HepG2 (cell line): ENCODE results near the gene DCTN3. TPM values are rescaled to one million over a fixed set of nuclear protein-coding genes. Genes with fewer than 3 reads are reported as not detected.
A peak's percentile ranks its signal among the peaks of the same experiment; 100 is the strongest.

ENCODE experiments used
- CHD4 ChIP-seq: fragments of 200-600 bp; sonication (generic); IDR thresholded peaks from 2 replicates; pipeline ENCODE4 v1.7.0; 2017; ENCODE audit warnings: mild to moderate bottlenecking, low read length, borderline replicate concordance
- FOXK1 ChIP-seq: sonication (generic); formaldehyde crosslinking; IDR thresholded peaks from 2 replicates; pipeline ENCODE4 v1.4.0; 2020; ENCODE audit warnings: low read depth, missing genetic modification reagents, borderline replicate concordance
- JUND ChIP-seq: sonication (generic); formaldehyde crosslinking; IDR thresholded peaks from 2 replicates; pipeline ENCODE4 v1.8.0; 2022; ENCODE audit warnings: mild to moderate bottlenecking, missing genetic modification reagents
- KDM1A ChIP-seq: IDR thresholded peaks from 2 replicates; pipeline ENCODE4 v1.6.1; 2016; ENCODE audit warnings: missing compliant biosample characterization
- SIN3B ChIP-seq: fragments of 150-350 bp; IDR thresholded peaks from 2 replicates; pipeline ENCODE4 v1.6.1; 2014; ENCODE audit warnings: low read length
- SP1 ChIP-seq, 2 experiments: fragments of 450-650 bp in 1 of 2; sonication (generic) in 1 of 2; formaldehyde crosslinking in 1 of 2; IDR thresholded peaks; 2 replicates each; pipeline versions ENCODE4 v1.4.0 to v1.6.1; 2016 to 2020; ENCODE audit warnings: missing genetic modification reagents in 1 of 2
- SRF ChIP-seq: IDR thresholded peaks from 2 replicates; pipeline ENCODE4 v1.6.1; 2011; ENCODE audit warnings: mild to moderate bottlenecking, low read depth, low read length, moderate library complexity
- TBX2 ChIP-seq: sonication (generic); formaldehyde crosslinking; IDR thresholded peaks from 2 replicates; pipeline ENCODE4 v1.5.0; 2020; ENCODE audit warnings: missing genetic modification reagents, mild to moderate bottlenecking, borderline replicate concordance
- ZNF20 ChIP-seq: sonication (generic); formaldehyde crosslinking; IDR thresholded peaks from 2 replicates; pipeline ENCODE4 v1.4.0; 2020; ENCODE audit warnings: mild to moderate bottlenecking, moderate library complexity, missing genetic modification reagents
- ZNF446 ChIP-seq: sonication (generic); formaldehyde crosslinking; IDR thresholded peaks from 2 replicates; pipeline ENCODE4 v1.5.0; 2020; ENCODE audit warnings: mild to moderate bottlenecking, missing genetic modification reagents
- ZNF543 ChIP-seq: sonication (generic); formaldehyde crosslinking; IDR thresholded peaks from 2 replicates; pipeline ENCODE4 v1.4.0; 2020; ENCODE audit warnings: mild to moderate bottlenecking, missing genetic modification reagents
- ZNF746 ChIP-seq: sonication (generic); formaldehyde crosslinking; IDR thresholded peaks from 2 replicates; pipeline ENCODE4 v1.8.0; 2022; ENCODE audit warnings: mild to moderate bottlenecking, missing genetic modification reagents
- polyA plus RNA-seq, 8 experiments: library from polyadenylated mRNA; depleted of rRNA in 3 of 8; stranded (reverse) in 7 of 8; unstranded in 1 of 8; fragments of >200 nt; fragmentation: Illumina TruSeq in 4 of 8; extraction: Trizol in 4 of 8; gene quantifications; 2 replicates each; pipeline versions ENCODE4 v1.2.1 to v1.2.3, GENCODE V29; 2011 to 2016; ENCODE audit warnings: low read depth in 4 of 8, missing spikeins in 1 of 8, mixed read lengths in 1 of 8; ENCODE audit not compliant: insufficient read depth in 1 of 8
- total RNA-seq, 5 experiments: library from RNA; depleted of rRNA; stranded (reverse); fragments of >200 nt; fragmentation: Illumina TruSeq; extraction: Trizol; gene quantifications; 2 replicates each; pipeline ENCODE4 v1.2.3, GENCODE V29; 2016; ENCODE audit warnings: low read depth in 1 of 5
- TF ChIP-seq, protein P1 (sequence below): sonication (generic); formaldehyde crosslinking; IDR thresholded peaks from 2 replicates; pipeline ENCODE4 v1.4.0; 2020; ENCODE audit warnings: mild to moderate bottlenecking, missing genetic modification reagents
- TF ChIP-seq, protein P2 (sequence below): sonication (generic); formaldehyde crosslinking; IDR thresholded peaks from 2 replicates; pipeline ENCODE4 v1.5.1; 2020; ENCODE audit warnings: missing genetic modification reagents, mild to moderate bottlenecking, borderline replicate concordance
- TF ChIP-seq, protein P3 (sequence below): sonication (generic); formaldehyde crosslinking; IDR thresholded peaks from 2 replicates; pipeline ENCODE4 v1.5.1; 2020; ENCODE audit warnings: missing genetic modification reagents, mild to moderate bottlenecking, borderline replicate concordance
- TF ChIP-seq, protein P4 (sequence below): sonication (generic); formaldehyde crosslinking; IDR thresholded peaks from 2 replicates; pipeline ENCODE4 v1.8.0; 2022; ENCODE audit warnings: mild to moderate bottlenecking, missing genetic modification reagents, moderate library complexity
- TF ChIP-seq, protein P5 (sequence below): IDR thresholded peaks from 2 replicates; pipeline ENCODE4 v1.6.1; 2012; ENCODE audit warnings: low read depth, low read length, improper control_type of control experiment

Gene DCTN3
- total and polyA plus RNA-seq, 2 of the 13 experiments (the other 11 are each of a cell fraction or from before 2014, with no cell fraction given): 27.4 to 34.5 TPM

DNA sequence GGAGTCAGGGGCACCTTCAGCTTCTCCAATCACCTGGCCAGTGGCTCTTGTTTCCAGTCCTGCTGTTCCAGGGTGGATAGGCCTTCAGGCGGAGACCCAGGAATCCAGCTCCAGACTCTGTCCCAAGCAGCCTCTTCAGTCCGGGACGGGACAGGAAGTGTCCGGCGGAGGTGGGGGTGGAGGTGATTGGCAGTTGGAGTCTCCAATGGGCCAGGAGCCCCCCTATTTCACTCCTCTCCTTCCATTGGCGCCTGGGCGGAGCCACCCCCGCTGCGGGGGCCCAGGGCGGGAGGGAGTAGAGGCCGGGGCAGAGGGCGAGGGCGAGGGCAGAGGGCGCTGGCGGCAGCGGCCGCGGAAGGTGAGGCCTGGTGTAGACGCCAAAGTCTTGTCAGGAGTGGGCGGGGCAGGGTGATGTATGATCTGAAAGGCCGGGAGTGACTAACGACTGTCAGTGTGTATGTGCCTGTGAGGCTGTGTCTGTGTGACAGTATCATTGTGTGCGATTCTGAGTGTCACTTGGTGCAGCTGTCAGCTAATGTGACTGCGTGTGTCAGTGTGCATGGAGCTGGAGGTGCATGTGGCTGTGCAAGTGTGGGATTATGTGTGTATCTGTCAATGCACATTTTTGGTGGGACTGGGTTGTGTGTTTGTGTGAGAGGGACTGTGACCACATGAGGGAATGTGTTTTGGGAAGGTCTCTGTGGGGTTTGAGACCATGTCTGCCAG lies 31.7 kb upstream of the DCTN3 start, which contains the start of gene IL11RA (continued):
- TF ChIP-seq, protein P1, sequence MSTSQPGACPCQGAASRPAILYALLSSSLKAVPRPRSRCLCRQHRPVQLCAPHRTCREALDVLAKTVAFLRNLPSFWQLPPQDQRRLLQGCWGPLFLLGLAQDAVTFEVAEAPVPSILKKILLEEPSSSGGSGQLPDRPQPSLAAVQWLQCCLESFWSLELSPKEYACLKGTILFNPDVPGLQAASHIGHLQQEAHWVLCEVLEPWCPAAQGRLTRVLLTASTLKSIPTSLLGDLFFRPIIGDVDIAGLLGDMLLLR: no peak
- TF ChIP-seq CHD4 (no peak), ZNF746 (CRISPR knock-in tag) (peak; percentile 77; the same call in 1 of the 2 replicates), TBX2 (peak; percentile 75), FOXK1 (CRISPR knock-in tag) (peak; percentile 32; the same call in 1 of the 2 replicates), SRF (0 out of 2 replicates have a peak, but pooled peaks have one; percentile 24), SP1 (IDR thresholded peaks at IDR 0.05) (no peak), SP1 (CRISPR knock-in tag; IDR thresholded peaks at IDR 0.05) (peak; percentile 72), KDM1A (no peak; the same call in 1 of the 2 replicates), JUND (CRISPR knock-in tag) (no peak), SIN3B (0 out of 2 replicates have a peak, but pooled peaks have one; percentile 32), ZNF543 (0 out of 2 replicates have a peak, but pooled peaks have one; percentile 23), ZNF446 (CRISPR knock-in tag) (no peak), ZNF20 (CRISPR knock-in tag) (0 out of 2 replicates have a peak, but pooled peaks have one; percentile 83)
- TF ChIP-seq, protein P2, sequence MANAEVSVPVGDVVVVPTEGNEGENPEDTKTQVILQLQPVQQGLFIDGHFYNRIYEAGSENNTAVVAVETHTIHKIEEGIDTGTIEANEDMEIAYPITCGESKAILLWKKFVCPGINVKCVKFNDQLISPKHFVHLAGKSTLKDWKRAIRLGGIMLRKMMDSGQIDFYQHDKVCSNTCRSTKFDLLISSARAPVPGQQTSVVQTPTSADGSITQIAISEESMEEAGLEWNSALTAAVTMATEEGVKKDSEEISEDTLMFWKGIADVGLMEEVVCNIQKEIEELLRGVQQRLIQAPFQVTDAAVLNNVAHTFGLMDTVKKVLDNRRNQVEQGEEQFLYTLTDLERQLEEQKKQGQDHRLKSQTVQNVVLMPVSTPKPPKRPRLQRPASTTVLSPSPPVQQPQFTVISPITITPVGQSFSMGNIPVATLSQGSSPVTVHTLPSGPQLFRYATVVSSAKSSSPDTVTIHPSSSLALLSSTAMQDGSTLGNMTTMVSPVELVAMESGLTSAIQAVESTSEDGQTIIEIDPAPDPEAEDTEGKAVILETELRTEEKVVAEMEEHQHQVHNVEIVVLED: peak; percentile 59; the same call in 1 of the 2 replicates
- TF ChIP-seq, protein P3, sequence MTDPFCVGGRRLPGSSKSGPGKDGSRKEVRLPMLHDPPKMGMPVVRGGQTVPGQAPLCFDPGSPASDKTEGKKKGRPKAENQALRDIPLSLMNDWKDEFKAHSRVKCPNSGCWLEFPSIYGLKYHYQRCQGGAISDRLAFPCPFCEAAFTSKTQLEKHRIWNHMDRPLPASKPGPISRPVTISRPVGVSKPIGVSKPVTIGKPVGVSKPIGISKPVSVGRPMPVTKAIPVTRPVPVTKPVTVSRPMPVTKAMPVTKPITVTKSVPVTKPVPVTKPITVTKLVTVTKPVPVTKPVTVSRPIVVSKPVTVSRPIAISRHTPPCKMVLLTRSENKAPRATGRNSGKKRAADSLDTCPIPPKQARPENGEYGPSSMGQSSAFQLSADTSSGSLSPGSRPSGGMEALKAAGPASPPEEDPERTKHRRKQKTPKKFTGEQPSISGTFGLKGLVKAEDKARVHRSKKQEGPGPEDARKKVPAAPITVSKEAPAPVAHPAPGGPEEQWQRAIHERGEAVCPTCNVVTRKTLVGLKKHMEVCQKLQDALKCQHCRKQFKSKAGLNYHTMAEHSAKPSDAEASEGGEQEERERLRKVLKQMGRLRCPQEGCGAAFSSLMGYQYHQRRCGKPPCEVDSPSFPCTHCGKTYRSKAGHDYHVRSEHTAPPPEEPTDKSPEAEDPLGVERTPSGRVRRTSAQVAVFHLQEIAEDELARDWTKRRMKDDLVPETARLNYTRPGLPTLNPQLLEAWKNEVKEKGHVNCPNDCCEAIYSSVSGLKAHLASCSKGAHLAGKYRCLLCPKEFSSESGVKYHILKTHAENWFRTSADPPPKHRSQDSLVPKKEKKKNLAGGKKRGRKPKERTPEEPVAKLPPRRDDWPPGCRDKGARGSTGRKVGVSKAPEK (CRISPR knock-in tag): no peak
- TF ChIP-seq, protein P4, sequence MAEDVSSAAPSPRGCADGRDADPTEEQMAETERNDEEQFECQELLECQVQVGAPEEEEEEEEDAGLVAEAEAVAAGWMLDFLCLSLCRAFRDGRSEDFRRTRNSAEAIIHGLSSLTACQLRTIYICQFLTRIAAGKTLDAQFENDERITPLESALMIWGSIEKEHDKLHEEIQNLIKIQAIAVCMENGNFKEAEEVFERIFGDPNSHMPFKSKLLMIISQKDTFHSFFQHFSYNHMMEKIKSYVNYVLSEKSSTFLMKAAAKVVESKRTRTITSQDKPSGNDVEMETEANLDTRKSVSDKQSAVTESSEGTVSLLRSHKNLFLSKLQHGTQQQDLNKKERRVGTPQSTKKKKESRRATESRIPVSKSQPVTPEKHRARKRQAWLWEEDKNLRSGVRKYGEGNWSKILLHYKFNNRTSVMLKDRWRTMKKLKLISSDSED (CRISPR knock-in tag): no peak
- TF ChIP-seq, protein P5, sequence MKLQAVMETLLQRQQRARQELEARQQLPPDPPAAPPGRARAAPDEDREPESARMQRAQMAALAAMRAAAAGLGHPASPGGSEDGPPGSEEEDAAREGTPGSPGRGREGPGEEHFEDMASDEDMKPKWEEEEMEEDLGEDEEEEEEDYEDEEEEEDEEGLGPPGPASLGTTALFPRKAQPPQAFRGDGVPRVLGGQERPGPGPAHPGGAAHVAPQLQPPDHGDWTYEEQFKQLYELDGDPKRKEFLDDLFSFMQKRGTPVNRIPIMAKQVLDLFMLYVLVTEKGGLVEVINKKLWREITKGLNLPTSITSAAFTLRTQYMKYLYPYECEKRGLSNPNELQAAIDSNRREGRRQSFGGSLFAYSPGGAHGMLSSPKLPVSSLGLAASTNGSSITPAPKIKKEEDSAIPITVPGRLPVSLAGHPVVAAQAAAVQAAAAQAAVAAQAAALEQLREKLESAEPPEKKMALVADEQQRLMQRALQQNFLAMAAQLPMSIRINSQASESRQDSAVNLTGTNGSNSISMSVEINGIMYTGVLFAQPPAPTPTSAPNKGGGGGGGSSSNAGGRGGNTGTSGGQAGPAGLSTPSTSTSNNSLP: 0 out of 2 replicates have a peak, but pooled peaks have one; percentile 29
